Cardiac muscle cell (in vitro differentiated cells and primary cell): ENCODE measurements around the gene FCHSD1. TPM values are rescaled to one million over a fixed set of nuclear protein-coding genes. Genes with fewer than 3 reads are reported as not detected.
"Not testable (repeated sequence)": the region's sequence is repeated elsewhere in the genome, so short reads cannot be mapped to it uniquely, and the experiment has no call there.

Experiments used
- DNase-seq, 2 donors: peaks; one replicate each; pipeline versions ENCODE4 v3.0.0 to v3.0.0-alpha.2; 2010 to 2017; ENCODE audit warnings: low read depth in 1 of 2, low spot score in 1 of 2
- H3K27ac ChIP-seq: fragments of 200-600 bp; sonication (generic); 2 replicates; pipeline ENCODE4 v1.5.1; 2016
- H3K27me3 ChIP-seq: fragments of 200-600 bp; sonication (generic); 2 replicates; pipeline ENCODE4 v1.6.0; 2016; ENCODE audit warnings: control low read depth
- H3K36me3 ChIP-seq: fragments of 200-600 bp; sonication (generic); 2 replicates; pipeline ENCODE4 v1.5.1; 2016; ENCODE audit warnings: control low read depth
- H3K4me1 ChIP-seq: fragments of 200-600 bp; sonication (generic); 2 replicates; pipeline ENCODE4 v1.8.1; 2017; ENCODE audit warnings: low read depth, mild to moderate bottlenecking, mixed run types
- H3K4me3 ChIP-seq: fragments of 200-600 bp; sonication (generic); 2 replicates; pipeline ENCODE4 v1.5.1; 2016; ENCODE audit warnings: mild to moderate bottlenecking
- H3K9me3 ChIP-seq: fragments of 200-600 bp; sonication (generic); 2 replicates; pipeline ENCODE4 v1.5.1; 2017; ENCODE audit warnings: low read depth, mild to moderate bottlenecking, control low read depth
- polyA plus RNA-seq: library from polyadenylated mRNA; unstranded; fragments of >200 nt; fragmentation: Nextera tagmentation; extraction: Ambion mirVana; gene quantifications from 2 replicates; pipeline ENCODE4 v1.2.1, GENCODE V29; 2016
- total RNA-seq: library from RNA; depleted of rRNA; stranded (reverse); fragments of >200 nt; gene quantifications from 2 replicates; pipeline ENCODE4 v1.2.3, GENCODE V29; 2016
- TF ChIP-seq, protein P1 (sequence below): IDR thresholded peaks from 2 replicates; pipeline ENCODE4 v1.5.1; 2012; ENCODE audit warnings: low read depth, mild to moderate bottlenecking, low read length

FCHSD1 gene
- total and polyA plus RNA-seq, 2 experiments from 2014 or later = 7.8 to 24.9 TPM

DNA sequence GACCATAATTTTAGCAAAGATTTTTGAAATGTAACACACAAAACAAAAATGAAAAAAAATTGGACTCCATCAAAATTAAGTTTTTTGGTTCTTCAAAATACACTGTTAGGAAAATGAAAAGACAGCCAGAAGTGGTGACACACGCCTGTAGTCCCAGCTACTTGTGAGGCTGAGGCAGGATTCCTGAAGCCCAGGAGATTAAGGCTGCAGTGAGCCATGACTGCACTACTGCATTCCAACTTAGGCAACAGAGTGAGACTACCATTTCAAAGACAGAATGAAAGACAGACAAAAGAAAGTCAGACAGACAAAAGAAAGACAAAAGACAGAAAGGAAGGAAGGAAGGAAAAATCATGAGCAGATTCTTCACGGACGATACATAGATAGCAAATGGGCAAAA is 39.9 kb downstream of the FCHSD1 start:
- no peak for DNase-seq
- H3K4me1 ChIP-seq = peaks cover 12% of the 10 kb centered on the region
- no peak overlapping the region for H3K4me3 ChIP-seq
- no peaks in the 10 kb centered on the region for H3K9me3 ChIP-seq
- no peak overlapping the region for H3K27ac ChIP-seq
- no peaks in the 10 kb centered on the region for H3K36me3 ChIP-seq
- H3K27me3 ChIP-seq = no peaks in the 10 kb centered on the region
- TF ChIP-seq, protein P1, sequence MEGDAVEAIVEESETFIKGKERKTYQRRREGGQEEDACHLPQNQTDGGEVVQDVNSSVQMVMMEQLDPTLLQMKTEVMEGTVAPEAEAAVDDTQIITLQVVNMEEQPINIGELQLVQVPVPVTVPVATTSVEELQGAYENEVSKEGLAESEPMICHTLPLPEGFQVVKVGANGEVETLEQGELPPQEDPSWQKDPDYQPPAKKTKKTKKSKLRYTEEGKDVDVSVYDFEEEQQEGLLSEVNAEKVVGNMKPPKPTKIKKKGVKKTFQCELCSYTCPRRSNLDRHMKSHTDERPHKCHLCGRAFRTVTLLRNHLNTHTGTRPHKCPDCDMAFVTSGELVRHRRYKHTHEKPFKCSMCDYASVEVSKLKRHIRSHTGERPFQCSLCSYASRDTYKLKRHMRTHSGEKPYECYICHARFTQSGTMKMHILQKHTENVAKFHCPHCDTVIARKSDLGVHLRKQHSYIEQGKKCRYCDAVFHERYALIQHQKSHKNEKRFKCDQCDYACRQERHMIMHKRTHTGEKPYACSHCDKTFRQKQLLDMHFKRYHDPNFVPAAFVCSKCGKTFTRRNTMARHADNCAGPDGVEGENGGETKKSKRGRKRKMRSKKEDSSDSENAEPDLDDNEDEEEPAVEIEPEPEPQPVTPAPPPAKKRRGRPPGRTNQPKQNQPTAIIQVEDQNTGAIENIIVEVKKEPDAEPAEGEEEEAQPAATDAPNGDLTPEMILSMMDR = no peak

DNA sequence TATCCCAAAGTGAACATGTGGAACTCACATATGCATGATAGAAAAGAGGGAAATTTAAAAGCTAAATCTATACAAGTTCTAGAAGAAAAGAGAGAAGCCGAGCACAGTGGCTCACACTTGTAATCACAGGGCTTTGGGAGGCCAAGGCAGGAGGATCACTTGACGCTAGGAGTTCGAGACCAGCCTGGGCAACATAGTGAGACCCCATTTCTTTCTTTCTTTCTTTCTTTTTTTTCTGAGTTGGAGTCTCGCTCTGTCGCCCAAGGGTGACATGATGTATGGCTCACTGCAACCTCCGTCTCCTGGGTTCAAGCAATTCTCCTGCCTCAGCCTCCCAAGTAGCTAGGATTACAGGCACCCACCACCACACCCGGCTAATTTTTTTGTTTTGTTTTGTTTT is 41.3 kb downstream of the FCHSD1 start:
- not testable (repeated sequence) for H3K9me3 ChIP-seq, H3K4me3 ChIP-seq, DNase-seq, H3K27ac ChIP-seq, H3K36me3 ChIP-seq, H3K27me3 ChIP-seq
- peaks cover 12% of the 10 kb centered on the region for H3K4me1 ChIP-seq

DNA sequence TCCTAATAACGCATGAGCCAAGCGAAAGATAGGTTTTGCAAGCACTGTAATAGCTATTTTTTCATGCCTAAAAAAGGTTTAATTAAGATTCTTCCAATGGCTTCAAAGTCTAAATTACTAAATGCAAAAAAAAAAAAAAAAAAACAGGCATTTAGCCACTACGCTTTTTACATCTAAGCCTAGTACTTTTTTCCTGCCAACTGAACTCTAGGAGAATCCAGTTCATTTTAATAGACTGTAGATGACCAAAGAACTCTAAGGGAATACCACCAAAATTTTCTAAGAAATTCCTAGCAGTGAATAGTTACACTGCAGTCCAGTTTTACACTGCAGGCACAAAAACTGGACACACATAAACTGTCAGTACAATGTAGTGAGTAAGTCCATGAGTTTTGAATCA is 42.2 kb downstream of the FCHSD1 start:
- Histone ChIP-seq H3K27me3 (no peaks in the 10 kb centered on the region), H3K4me3 (no peak overlapping the region), H3K36me3 (no peaks in the 10 kb centered on the region), H3K9me3 (no peaks in the 10 kb centered on the region), H3K4me1 (peaks cover 10% of the 10 kb centered on the region), H3K27ac (no peak overlapping the region)
- DNase-seq = no peak
- TF ChIP-seq, protein P1 = no peak

DNA sequence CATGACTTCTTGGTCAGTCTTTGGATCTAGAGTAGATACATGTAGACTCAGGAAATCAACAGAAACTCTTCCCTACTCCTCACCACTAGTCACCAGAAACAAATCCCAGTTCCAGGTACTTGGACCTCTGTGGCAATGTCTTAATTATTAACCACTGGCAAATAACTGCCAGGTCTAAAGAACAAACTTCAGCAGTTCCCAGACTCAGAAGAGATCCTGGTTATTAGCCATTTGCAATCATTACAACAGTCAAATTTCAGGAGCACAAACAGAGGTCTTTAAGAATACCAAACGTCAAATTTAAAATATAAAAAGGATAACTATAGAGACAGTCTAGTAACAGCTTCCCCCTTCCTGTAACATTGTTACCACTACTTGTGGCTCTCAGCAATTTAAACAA is 42.7 kb downstream of the FCHSD1 start:
- Histone ChIP-seq H3K4me1 (peaks cover 5% of the 10 kb centered on the region), H3K36me3 (no peaks in the 10 kb centered on the region), H3K27ac (no peak overlapping the region), H3K9me3 (no peaks in the 10 kb centered on the region), H3K27me3 (no peaks in the 10 kb centered on the region), H3K4me3 (no peak overlapping the region)
- DNase-seq = no peak
- TF ChIP-seq, protein P1 = no peak

DNA sequence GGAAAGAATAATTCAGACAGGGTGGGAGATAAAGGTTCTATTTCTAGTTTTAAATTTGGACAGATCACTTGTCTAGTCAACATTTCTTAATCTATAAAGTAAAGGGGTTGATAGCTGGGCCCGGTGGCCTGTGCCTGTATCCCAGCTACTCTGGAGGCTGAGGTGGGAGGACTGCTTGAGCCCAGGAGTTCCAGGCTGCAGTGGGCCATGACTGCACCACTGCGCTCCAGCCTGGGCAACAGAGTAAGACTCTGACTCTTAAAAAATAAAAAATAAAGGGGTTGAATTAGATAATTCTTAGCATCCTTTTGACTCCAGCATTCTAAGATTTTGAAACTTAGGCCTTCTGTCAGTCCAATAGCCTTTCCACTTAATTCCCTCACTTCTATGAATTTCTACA is 43.2 kb downstream of the FCHSD1 start:
- no peaks in the 10 kb centered on the region for H3K27me3 ChIP-seq
- peaks cover under 1% of the 10 kb centered on the region for H3K4me1 ChIP-seq
- no peak overlapping the region for H3K4me3 ChIP-seq
- H3K27ac ChIP-seq = peak overlapping the region; percentile 16
- no peak for DNase-seq
- H3K36me3 ChIP-seq = no peaks in the 10 kb centered on the region
- TF ChIP-seq, protein P1 = no peak
- H3K9me3 ChIP-seq = no peaks in the 10 kb centered on the region

DNA sequence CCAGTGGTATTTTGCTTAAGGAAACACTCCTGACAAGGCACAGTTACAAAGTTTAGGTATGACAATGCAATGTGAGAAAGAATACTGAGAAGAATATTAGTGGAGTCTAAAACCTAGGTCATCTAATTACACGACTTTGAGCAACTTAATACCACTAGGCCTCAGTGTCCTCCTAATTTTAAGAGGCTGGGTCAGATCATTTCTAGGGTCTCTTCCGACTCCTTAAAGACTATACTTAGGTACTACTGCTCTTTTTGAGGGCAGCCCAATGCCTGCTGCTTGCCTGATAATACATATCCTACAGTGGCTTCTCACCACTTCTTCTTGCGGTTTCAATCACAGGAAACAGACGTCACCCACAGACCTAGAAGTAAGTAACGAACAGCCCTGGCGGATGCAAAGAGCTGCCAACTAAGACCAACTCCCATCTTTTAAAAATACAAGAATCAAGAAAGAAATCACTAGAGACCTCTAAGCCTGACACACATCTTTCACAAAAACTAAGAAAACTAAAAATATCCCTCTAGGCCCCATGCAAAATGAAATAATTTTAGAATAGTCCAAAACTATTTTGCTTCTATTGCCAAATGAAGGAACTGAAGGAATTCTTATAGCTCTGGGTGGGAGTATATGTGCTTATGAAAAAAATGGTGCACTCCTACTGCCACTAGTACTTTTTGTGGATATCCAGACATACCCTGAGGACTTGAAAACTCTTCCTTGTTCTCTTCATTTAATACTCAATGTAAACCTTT is 45.5 kb downstream of the FCHSD1 start:
- no peak overlapping the region for H3K27ac ChIP-seq
- H3K9me3 ChIP-seq = no peaks in the 10 kb centered on the region
- TF ChIP-seq, protein P1 = no peak
- no peaks in the 10 kb centered on the region for H3K36me3 ChIP-seq
- no peaks in the 10 kb centered on the region for H3K27me3 ChIP-seq
- H3K4me1 ChIP-seq = no peaks in the 10 kb centered on the region
- peak in 1 of 2 donors; percentile 84 for DNase-seq
- no peak overlapping the region for H3K4me3 ChIP-seq
